HG03159 (cell line): ENCODE results near the gene ZNF695.
"Not testable (repeated sequence)": the region's sequence is repeated elsewhere in the genome, so short reads cannot be mapped to it uniquely, and the experiment has no call there.

Experiments
- ATAC-seq: cut with Tn5 transposase; IDR thresholded peaks from one replicate; pipeline ENCODE4 v1.9.1; 2021; ENCODE audit warnings: mild to moderate bottlenecking, moderate library complexity; ENCODE audit not compliant: unreplicated experiment

ZNF695 gene

GRCh38 chr1:247007511-247008405 is at the start of gene ZNF695:
ZNF695 (minus strand) TSS chr1:247008057; CDS start chr1:247007908, 149 bp downstream.
- peak; percentile 100 for ATAC-seq

- ATAC-seq = no peak
Measured at GRCh38 chr1:247056071-247056470, 48.2 kb upstream of the ZNF695 start.

GRCh38 chr1:247054992-247055415 is 47.1 kb upstream of the ZNF695 start:
- ATAC-seq = no peak

GRCh38 chr1:247047702-247048101 is 39.8 kb upstream of the ZNF695 start:
- ATAC-seq = no peak

GRCh38 chr1:247047260-247047659 is 39.4 kb upstream of the ZNF695 start:
- no peak for ATAC-seq

GRCh38 chr1:247043406-247043805 is 35.5 kb upstream of the ZNF695 start:
- no peak for ATAC-seq

- no peak for ATAC-seq
Measured at GRCh38 chr1:247037511-247038320, 29.9 kb upstream of the ZNF695 start.

- not testable (repeated sequence) for ATAC-seq
Measured at GRCh38 chr1:247032306-247032705, 24.4 kb upstream of the ZNF695 start.

- not testable (repeated sequence) for ATAC-seq
Measured at GRCh38 chr1:247024658-247025057, 16.8 kb upstream of the ZNF695 start.

- ATAC-seq = no peak
Measured at GRCh38 chr1:247013391-247013790, 5.5 kb upstream of the ZNF695 start.

- no peak for ATAC-seq
Measured at GRCh38 chr1:247008406-247008799, 546 bp upstream of the ZNF695 start.

GRCh38 chr1:247004081-247004480 is 3.8 kb downstream of the ZNF695 start:
- ATAC-seq = not testable (repeated sequence)

- no peak for ATAC-seq
Measured at GRCh38 chr1:246989901-246990300, 18.0 kb downstream of the ZNF695 start.

GRCh38 chr1:246988316-246988715 is 19.5 kb downstream of the ZNF695 start:
- ATAC-seq = no peak

- ATAC-seq = no peak
Measured at GRCh38 chr1:246987083-246987690, 20.7 kb downstream of the ZNF695 start.

GRCh38 chr1:246978785-246979184 is 29.1 kb downstream of the ZNF695 start:
- ATAC-seq = no peak

GRCh38 chr1:246978281-246978680 is 29.6 kb downstream of the ZNF695 start:
- no peak for ATAC-seq

GRCh38 chr1:246971969-246972368 is 35.9 kb downstream of the ZNF695 start:
- ATAC-seq = no peak

- ATAC-seq = no peak
Measured at GRCh38 chr1:246971090-246971721, 36.7 kb downstream of the ZNF695 start.

GRCh38 chr1:246969621-246970020 is 38.2 kb downstream of the ZNF695 start:
- ATAC-seq = no peak

GRCh38 chr1:246966502-246966901 is 41.4 kb downstream of the ZNF695 start:
- no peak for ATAC-seq
